OCI-LY3 (cell line): ENCODE data around the gene LRRC70.

Source experiments
- CTCF ChIP-seq: fragments of 200-600, 300-600 bp; sonication (generic); IDR thresholded peaks from 2 replicates; pipeline ENCODE4 v1.5.1; 2014; ENCODE audit warnings: antibody characterized with exemption, low read length, low read depth
- EZH2phosphoT487 ChIP-seq: fragments of 200-600 bp; shearing (Covaris generic); IDR thresholded peaks from 2 replicates; pipeline ENCODE4 v1.6.1; 2018; ENCODE audit warnings: antibody characterized with exemption, mixed run types, low read depth

GRCh38 chr5:62594364-62594984, 15.9 kb downstream of the LRRC70 start:
- TF ChIP-seq CTCF: no peak
- TF ChIP-seq EZH2phosphoT487: no peak
